ENCODE measurements around the gene TCF3. TPM values are rescaled to one million over a fixed set of nuclear protein-coding genes. Genes with fewer than 3 reads are reported as not detected.

Gene TCF3
- polyA plus RNA-seq, 3 donors, result 2.4 to 36.2 (median 3.3) TPM

DNA sequence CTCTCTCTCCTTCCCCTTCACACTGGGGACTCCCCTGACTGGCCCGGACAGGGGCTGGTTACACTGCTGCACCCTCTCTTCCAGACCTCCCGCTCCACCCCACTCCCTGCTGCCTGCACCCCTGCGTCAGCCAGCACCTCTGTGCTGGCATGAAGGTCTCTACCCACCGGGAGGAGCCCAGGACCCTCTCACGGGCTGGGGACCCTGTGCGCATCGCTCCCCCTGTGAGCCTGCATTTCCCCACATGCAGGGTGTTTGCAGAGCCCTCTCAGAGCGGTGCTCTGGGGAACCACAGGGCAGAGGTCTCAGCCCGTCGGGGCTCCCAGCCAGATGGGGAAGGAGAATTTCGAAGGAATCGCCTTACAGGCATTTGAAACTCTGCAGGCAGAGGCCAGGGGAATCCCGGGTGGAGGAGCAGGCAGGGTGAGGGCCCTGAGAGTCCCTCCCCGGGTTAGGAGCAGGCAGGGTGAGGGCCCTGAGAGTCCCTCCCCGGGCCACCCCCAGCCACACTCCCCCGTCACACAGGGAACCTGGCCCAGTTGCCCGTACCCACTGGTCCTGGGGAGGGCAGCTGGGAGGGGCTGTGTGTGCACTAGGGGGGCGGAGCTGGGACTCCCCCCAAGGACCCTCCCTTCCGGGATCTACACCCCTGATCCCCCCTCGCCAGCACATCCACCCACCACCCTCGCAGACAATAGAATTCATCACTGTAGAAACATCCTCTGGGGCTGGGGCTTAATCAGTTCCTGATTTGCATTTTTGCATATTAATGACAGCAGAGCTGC is 16.3 kb upstream of the TCF3 start:
- peak overlapping the region in 1 of 7 donors; percentile 32 for H3K27ac Mint-ChIP-seq
- H3K4me2 ChIP-seq (replicated peaks; ENCODE audit: extremely low read depth, low read length, poor library complexity, severe bottlenecking), result peak overlapping the region; percentile 11
- intact Hi-C loops (cut with micrococcal nuclease), result no loop called here
- no peak overlapping the region for H2AFZ ChIP-seq (ENCODE audit: insufficient read depth, low read depth, low read length, poor library complexity, severe bottlenecking)
- DNase-seq, result no peak
- no peaks in the 10 kb centered on the region for H3K79me2 ChIP-seq (ENCODE audit: insufficient read depth, low read length)
- H3K36me3 ChIP-seq (replicated peaks in 1 of 2; ENCODE audit: control insufficient read depth in 1 of 2, insufficient read depth in 2 of 2, low read length in 2 of 2), result no peaks in the 10 kb centered on the region
- no peak overlapping the region for H3K9ac ChIP-seq (ENCODE audit: insufficient read depth, low read length, poor library complexity, severe bottlenecking)
- peak overlapping the region; percentile 45 to 72 for H3K4me3 Mint-ChIP-seq
- no peak for TF ChIP-seq CTCF (IDR thresholded peaks at IDR 0.05)
- peaks cover 0 to 8% of the 10 kb centered on the region in 2 donors for H3K9me3 ChIP-seq (replicated peaks in 1 of 2; ENCODE audit: control insufficient read depth in 1 of 2, insufficient read depth in 1 of 2, low read length in 2 of 2)
- H4K20me1 ChIP-seq (ENCODE audit: insufficient read depth, low read length), result no peaks in the 10 kb centered on the region
- peaks cover 17 to 23% of the 10 kb centered on the region in 2 donors for H3K4me1 ChIP-seq (ENCODE audit: control insufficient read depth in 1 of 2, insufficient read depth in 2 of 2, low read length in 2 of 2)
- peaks cover 18% of the 10 kb centered on the region for H3K4me1 Mint-ChIP-seq
- H3K27ac ChIP-seq (ENCODE audit: low read depth in 1 of 2, low read length in 2 of 2), result no peak overlapping the region
- H3K27me3 ChIP-seq (ENCODE audit: control insufficient read depth in 2 of 2, insufficient read depth in 2 of 2, low read length in 2 of 2), result peaks cover 11 to 54% of the 10 kb centered on the region in 2 donors
- 6% methylated on average over 12 of the region's 21 CpGs for WGBS (ENCODE audit: insufficient coverage)
- peaks cover 0 to 4% of the 10 kb centered on the region in 2 donors for H3K36me3 Mint-ChIP-seq
- peaks cover 45 to 71% (median 46%) of the 10 kb centered on the region in 3 donors for H3K27me3 Mint-ChIP-seq (ENCODE audit: low read depth in 3 of 3)
- peaks cover 0 to 12% (median 4%) of the 10 kb centered on the region in 7 donors for H3K9me3 Mint-ChIP-seq
- H3K4me3 ChIP-seq (replicated peaks in 1 of 3; ENCODE audit: low read depth in 2 of 3, low read length in 3 of 3), result no peak overlapping the region

- peaks cover 18% of the 10 kb centered on the region for H3K4me1 Mint-ChIP-seq
- H3K4me1 ChIP-seq (ENCODE audit: control insufficient read depth in 1 of 2, insufficient read depth in 2 of 2, low read length in 2 of 2), result peaks cover 17 to 23% of the 10 kb centered on the region in 2 donors
- H3K9me3 ChIP-seq (replicated peaks in 1 of 2; ENCODE audit: control insufficient read depth in 1 of 2, insufficient read depth in 1 of 2, low read length in 2 of 2), result peaks cover 0 to 8% of the 10 kb centered on the region in 2 donors
- H3K36me3 ChIP-seq (replicated peaks in 1 of 2; ENCODE audit: control insufficient read depth in 1 of 2, insufficient read depth in 2 of 2, low read length in 2 of 2), result no peaks in the 10 kb centered on the region
- H3K4me3 Mint-ChIP-seq, result peak overlapping the region in 1 of 2 donors; percentile 72
- no peak overlapping the region for H2AFZ ChIP-seq (ENCODE audit: insufficient read depth, low read depth, low read length, poor library complexity, severe bottlenecking)
- TF ChIP-seq CTCF (IDR thresholded peaks at IDR 0.05), result no peak
- no peaks in the 10 kb centered on the region for H4K20me1 ChIP-seq (ENCODE audit: insufficient read depth, low read length)
- no peak overlapping the region for H3K4me3 ChIP-seq (replicated peaks in 1 of 3; ENCODE audit: low read depth in 2 of 3, low read length in 3 of 3)
- H3K27ac ChIP-seq (ENCODE audit: low read depth in 1 of 2, low read length in 2 of 2), result no peak overlapping the region
- no peaks in the 10 kb centered on the region for H3K79me2 ChIP-seq (ENCODE audit: insufficient read depth, low read length)
- H3K9me3 Mint-ChIP-seq, result peaks cover 0 to 11% (median 4%) of the 10 kb centered on the region in 7 donors
- no peak overlapping the region for H3K9ac ChIP-seq (ENCODE audit: insufficient read depth, low read length, poor library complexity, severe bottlenecking)
- H3K36me3 Mint-ChIP-seq, result peaks cover 0 to 4% of the 10 kb centered on the region in 2 donors
- intact Hi-C loops (cut with micrococcal nuclease), result no loop called here
- DNase-seq, result no peak
- H3K27me3 Mint-ChIP-seq (ENCODE audit: low read depth in 3 of 3), result peaks cover 42 to 68% (median 46%) of the 10 kb centered on the region in 3 donors
- H3K4me2 ChIP-seq (replicated peaks; ENCODE audit: extremely low read depth, low read length, poor library complexity, severe bottlenecking), result no peak overlapping the region
- H3K27ac Mint-ChIP-seq, result peak overlapping the region in 2 of 7 donors; percentile 4 to 21
- peaks cover 11 to 48% of the 10 kb centered on the region in 2 donors for H3K27me3 ChIP-seq (ENCODE audit: control insufficient read depth in 2 of 2, insufficient read depth in 2 of 2, low read length in 2 of 2)
- WGBS (ENCODE audit: insufficient coverage), result 71% methylated on average over 2 of the region's 2 CpGs
These were observed 15.7 kb upstream of the TCF3 start for GRCh38 chr19:1668048-1668485.
